Stimulated activated CD8-positive, alpha-beta memory T cell treated with anti-CD3 and anti-CD28 coated beads, Interleukin-12 subunit alpha, Interleukin-12 subunit beta, amount 100 ng/mL, for 1 hour (primary cell): ENCODE data around the gene TNNT2.

Experiments
- DNase-seq: peaks from one replicate; pipeline ENCODE4 v3.0.0-alpha.2; 2020; ENCODE audit warnings: low read depth

The TNNT2 gene

DNA sequence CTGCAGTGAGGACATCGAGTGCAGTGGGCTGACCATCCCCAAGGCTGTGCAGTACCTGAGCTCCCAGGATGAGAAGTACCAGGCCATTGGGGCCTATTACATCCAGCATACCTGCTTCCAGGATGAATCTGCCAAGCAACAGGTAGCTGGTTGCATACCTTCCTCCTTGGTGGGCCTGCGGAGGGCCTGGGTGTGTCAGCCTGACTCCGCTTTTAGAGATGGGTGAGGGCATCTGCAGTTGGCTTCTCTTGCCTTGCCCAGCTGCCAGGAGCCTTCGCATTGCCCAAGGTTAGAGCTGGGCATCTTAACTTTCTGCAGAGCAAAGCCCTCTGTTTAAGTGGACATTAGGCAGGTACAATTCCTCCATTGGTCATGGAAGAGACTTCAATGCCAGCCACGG, 60.9 kb downstream of the TNNT2 start:
- no peak for DNase-seq

DNA sequence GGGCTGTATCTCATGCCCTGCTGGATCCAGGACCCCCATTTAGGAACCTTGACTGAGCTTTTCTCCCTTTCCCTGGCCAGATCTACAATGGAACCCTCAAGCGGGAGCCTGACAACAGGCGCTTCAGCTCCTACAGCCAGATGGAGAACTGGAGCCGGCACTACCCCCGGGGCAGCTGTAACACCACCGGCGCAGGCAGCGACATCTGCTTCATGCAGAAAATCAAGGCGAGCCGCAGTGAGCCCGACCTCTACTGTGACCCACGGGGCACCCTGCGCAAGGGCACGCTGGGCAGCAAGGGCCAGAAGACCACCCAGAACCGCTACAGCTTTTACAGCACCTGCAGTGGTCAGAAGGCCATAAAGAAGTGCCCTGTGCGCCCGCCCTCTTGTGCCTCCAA, 64.4 kb downstream of the TNNT2 start:
- DNase-seq, result no peak

DNA sequence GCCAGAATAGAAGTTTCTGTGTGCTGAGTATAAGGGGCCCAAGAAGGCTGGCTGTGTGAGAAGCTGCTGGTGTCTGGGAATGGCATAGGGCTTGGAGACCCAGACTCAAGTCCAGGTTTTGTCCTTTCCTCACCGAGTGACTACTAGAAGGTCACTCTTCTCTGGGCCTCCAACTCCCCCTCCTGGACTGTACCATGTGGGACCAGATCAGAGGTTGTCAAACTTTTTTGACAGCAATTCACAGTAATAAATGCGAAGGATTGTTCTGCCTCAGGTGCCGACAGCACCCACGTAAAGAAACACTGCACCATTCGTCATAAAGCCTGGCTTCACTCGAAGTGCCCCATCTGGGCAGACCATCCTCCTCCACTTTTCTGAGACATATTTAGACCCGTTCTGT, 65.2 kb downstream of the TNNT2 start:
- DNase-seq, result no peak

DNA sequence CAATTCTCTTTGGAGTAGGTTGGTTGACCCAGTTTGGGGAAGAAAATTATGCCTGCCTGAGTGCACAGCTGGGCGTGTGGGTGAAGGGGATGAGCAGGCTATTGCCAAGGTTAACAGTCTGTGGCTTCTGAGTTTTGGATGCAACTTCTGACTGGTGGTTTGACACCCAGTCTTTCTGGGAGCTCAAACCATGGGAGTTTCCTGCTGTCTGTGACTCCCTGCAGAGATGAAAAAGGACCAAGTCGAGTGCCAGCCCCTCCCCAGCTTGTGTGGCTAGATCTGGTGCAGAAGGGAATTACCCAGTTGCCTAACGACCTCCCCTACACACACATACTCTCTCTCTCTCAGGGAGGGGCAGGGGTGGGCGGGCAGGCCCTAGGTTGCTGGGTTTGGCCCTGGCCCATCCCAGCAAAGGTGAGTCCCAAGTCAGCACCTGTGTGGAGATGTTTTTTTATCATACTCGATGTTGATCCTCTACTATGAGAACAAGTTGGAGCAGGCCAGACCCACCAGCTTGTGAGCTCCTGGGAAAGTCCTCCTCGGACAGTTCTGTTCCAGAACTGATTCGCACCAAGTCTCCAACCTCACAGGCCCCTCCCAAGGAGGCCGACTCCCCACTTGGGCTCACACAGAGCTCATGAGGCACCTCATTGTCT, 66.0 kb downstream of the TNNT2 start:
- DNase-seq, result no peak

DNA sequence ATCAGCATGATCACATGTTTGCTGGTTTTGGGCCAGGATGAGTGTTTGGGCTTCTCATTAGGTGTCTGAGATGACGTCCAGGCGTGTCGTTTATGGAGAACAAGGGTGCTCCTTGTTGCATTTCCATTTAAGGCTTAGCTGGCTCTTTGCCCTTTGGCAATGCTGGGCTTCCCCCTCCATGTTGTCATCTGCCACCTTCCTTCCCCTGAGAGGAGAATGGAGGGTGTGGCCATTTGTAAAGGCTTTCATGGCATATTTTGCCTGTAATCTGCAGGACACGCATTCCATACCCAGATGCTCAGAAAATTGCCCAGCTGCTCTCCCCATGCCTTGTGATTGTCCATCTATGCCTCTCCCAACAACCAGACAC, 66.5 kb downstream of the TNNT2 start:
- DNase-seq, result no peak

DNA sequence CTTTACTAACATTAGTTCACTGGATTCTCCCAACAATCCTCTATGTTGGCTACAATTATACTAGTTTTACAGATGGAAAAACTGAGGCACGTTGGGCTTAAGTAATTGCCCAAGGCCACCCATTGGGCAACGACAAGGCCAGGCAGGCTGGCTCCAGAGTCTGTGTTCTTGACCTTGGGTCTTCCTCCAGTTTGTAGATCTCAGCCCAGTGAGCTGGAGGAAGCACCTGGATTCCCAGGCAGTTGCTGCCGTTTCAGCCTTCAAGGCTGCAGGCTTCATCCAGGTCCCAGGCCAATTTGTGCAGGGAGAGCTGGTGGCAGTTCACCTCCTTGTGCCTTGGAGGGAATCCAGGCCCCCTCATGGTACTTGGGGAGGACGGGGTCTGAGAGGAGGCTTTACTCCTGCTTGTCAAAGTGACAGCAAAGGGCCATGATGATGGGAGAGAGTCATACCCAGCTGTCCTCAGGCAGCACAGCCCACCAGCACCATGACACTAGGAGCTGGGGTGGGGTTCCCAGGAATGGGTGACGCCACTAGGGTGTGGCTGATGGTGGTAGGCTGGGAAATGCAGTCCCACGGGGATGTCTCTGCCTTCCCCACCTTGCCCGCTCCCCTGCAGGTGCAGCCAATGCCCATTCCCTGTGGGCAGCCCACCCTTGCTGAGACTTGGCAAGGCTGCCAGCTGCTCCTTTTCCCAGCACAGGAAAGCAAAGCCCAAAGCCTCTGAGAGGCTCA, 67.1 kb downstream of the TNNT2 start:
- no peak for DNase-seq

DNA sequence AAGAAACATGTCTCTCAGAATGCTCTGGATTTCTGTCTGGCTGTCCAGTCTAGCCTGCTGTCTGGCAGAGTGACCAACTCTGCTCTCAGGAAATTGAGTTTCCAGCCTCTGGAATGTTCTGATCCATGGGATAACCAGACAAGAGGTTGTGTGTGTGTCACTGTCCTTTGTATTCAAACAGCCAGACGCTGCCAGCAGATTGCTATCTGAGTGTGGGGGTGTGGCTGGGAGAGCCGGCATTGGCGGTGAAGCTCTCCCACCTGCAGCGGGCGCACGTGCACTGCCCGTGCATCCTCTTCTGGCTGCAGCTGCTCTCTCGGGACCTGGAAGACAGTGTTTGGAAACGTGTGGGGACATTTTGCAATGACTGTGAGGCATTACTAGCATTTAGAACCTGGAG, 68.1 kb downstream of the TNNT2 start:
- no peak for DNase-seq
